Fibroblast of mammary gland (primary cell): ENCODE data around the gene SLC25A21.
A peak's percentile ranks its signal among the peaks of the same experiment; 100 is the strongest.

Source experiments
- DNase-seq: peaks from one replicate; pipeline ENCODE4 v3.0.0-alpha.2; 2010; ENCODE audit warnings: low read depth
- H3K4me3 ChIP-seq: 2 replicates; pipeline ENCODE4 v1.5.1; 2011; ENCODE audit warnings: low read depth, mild to moderate bottlenecking, low read length, moderate library complexity; ENCODE audit not compliant: control insufficient read depth
- CTCF ChIP-seq: conservative IDR thresholded peaks from 2 replicates; pipeline ENCODE4 v1.5.1; 2011; ENCODE audit warnings: low read depth, low read length, inconsistent platforms; ENCODE audit not compliant: control insufficient read depth, insufficient read depth

Gene SLC25A21

GRCh38 chr14:36655963-36656686, 516.3 kb downstream of the SLC25A21 start:
- peak; percentile 47 for TF ChIP-seq CTCF
- DNase-seq, result peak; percentile 19
- no peak overlapping the region for H3K4me3 ChIP-seq

GRCh38 chr14:36655571-36655962, 516.8 kb downstream of the SLC25A21 start:
- H3K4me3 ChIP-seq, result no peak overlapping the region
- DNase-seq, result no peak
- TF ChIP-seq CTCF, result no peak

GRCh38 chr14:36654794-36655381, 517.5 kb downstream of the SLC25A21 start:
- H3K4me3 ChIP-seq, result no peak overlapping the region
- TF ChIP-seq CTCF, result no peak
- DNase-seq, result no peak

DNA sequence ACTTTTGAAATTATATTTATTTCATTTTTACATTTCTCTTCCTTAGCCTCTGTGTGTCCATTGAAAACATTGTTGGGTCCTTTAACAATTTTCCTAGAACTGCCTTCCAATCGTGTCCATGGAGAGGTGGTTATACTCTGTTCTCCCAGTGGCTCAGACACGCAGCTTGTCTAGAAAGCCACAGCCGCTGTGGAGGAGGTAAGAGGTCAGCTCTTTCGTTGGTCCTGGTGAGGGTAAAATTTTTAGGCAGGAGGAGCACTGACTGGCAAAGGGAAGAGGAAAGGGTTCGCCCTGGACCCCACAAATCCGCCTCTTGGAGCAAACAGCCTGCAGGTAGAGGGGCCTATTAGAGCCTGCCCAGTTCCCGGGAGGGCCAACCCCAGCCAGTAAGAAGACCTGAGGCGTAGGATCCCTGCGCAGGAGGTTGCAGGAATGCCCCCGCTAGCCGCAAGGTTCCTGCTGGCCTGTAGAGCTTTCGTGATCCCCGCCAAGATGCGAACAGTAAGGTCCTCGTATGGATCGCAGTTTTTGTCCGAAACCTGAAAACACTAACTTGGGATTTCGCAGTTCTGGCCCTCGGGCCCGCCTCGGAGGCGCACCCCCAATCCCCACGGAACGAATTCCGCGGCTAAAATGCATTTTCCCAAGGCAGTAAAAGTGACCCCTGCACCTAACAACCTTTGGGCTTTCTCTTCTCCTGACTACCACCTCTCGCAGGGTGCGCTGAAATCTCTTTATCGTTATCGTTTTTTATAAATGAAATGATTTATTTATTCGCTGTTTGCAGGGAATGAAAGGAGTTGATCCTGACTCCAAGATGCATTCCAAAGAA, 518.2 kb downstream of the SLC25A21 start:
- TF ChIP-seq CTCF, result no peak
- no peak for DNase-seq
- H3K4me3 ChIP-seq, result no peak overlapping the region

GRCh38 chr14:36653413-36653812, 519.0 kb downstream of the SLC25A21 start:
- TF ChIP-seq CTCF, result no peak
- no peak overlapping the region for H3K4me3 ChIP-seq
- no peak for DNase-seq

DNA sequence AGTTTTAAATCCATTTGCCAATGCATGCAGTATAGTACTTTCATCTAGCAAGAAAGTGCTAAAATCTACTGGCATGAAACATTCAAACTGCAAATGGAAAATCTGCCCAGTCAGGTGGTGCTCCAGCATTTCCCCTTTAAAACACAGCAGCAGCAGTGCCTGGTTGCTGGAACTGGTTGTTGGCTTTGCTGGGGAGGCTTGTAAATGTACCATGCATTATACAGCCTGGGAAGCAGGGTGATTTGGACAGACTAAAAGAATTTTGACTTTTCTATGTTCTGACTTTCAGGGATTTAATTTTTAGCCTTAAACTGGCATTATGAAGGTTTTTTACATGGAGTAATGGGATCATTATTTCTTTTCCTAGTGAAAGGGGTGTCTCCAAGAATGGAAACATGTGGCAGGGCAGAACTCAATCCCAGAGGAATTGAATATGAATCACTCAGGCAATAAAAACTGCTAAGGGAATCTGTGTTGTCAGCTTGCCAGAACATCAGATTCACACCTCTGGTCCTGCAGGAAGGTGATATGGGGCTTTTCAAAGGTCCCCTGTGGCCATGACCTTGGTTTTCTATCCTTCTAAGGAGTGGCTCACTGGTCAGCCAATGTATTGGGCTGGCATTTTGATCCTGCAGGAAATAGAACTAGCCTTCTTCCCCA, 519.7 kb downstream of the SLC25A21 start:
- TF ChIP-seq CTCF, result no peak
- peak; percentile 16 for DNase-seq
- H3K4me3 ChIP-seq, result no peak overlapping the region
